HepG2 (cell line): Measurements from ENCODE around the gene USP9Y.

Source experiments
- CHD2 ChIP-seq: IDR thresholded peaks from 2 replicates; pipeline ENCODE4 v1.6.1; 2011; ENCODE audit warnings: low read depth, low read length, improper control_type of control experiment
- CTCF ChIP-seq: sonication (generic); formaldehyde crosslinking; IDR thresholded peaks from 2 replicates; pipeline ENCODE4 v1.5.0; 2020; ENCODE audit warnings: mild to moderate bottlenecking, missing genetic modification reagents, moderate library complexity
- EP300 ChIP-seq, 3 experiments: sonication (generic) in 1 of 3; formaldehyde crosslinking in 1 of 3; IDR thresholded peaks; 2 replicates each; pipeline versions ENCODE4 v1.5.1 to v1.6.1; 2011 to 2020; ENCODE audit warnings: low read depth in 2 of 3, low read length in 2 of 3, borderline replicate concordance in 1 of 3, improper control_type of control experiment in 1 of 3, mild to moderate bottlenecking in 1 of 3, missing genetic modification reagents in 1 of 3, moderate library complexity in 1 of 3
- SAFB2 ChIP-seq: sonication (generic); formaldehyde crosslinking; IDR thresholded peaks from 2 replicates; pipeline ENCODE4 v1.5.1; 2020; ENCODE audit warnings: missing genetic modification reagents, low read depth, mild to moderate bottlenecking, borderline replicate concordance
- SP1 ChIP-seq, 2 experiments: fragments of 450-650 bp in 1 of 2; sonication (generic) in 1 of 2; formaldehyde crosslinking in 1 of 2; IDR thresholded peaks; 2 replicates each; pipeline versions ENCODE4 v1.4.0 to v1.6.1; 2016 to 2020; ENCODE audit warnings: missing genetic modification reagents in 1 of 2
- TRIM22 ChIP-seq: fragments of 450-650 bp; IDR thresholded peaks from 2 replicates; pipeline ENCODE4 v1.6.1; 2017
- TF ChIP-seq, protein P1 (sequence below): IDR thresholded peaks from 2 replicates; pipeline ENCODE4 v1.6.1; 2012; ENCODE audit warnings: low read depth, low read length, improper control_type of control experiment

GRCh38 chrY:12808046-12808445 lies 107.0 kb downstream of the USP9Y start:
- no peak for TF ChIP-seq CTCF
- TF ChIP-seq SP1 (IDR thresholded peaks at IDR 0.05): no peak
- TF ChIP-seq SP1 (CRISPR knock-in tag; IDR thresholded peaks at IDR 0.05): no peak
- TF ChIP-seq, protein P1, sequence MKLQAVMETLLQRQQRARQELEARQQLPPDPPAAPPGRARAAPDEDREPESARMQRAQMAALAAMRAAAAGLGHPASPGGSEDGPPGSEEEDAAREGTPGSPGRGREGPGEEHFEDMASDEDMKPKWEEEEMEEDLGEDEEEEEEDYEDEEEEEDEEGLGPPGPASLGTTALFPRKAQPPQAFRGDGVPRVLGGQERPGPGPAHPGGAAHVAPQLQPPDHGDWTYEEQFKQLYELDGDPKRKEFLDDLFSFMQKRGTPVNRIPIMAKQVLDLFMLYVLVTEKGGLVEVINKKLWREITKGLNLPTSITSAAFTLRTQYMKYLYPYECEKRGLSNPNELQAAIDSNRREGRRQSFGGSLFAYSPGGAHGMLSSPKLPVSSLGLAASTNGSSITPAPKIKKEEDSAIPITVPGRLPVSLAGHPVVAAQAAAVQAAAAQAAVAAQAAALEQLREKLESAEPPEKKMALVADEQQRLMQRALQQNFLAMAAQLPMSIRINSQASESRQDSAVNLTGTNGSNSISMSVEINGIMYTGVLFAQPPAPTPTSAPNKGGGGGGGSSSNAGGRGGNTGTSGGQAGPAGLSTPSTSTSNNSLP: no peak
- no peak for TF ChIP-seq SAFB2 (CRISPR knock-in tag)
- TF ChIP-seq TRIM22: no peak
- TF ChIP-seq EP300 (IDR thresholded peaks at IDR 0.05; ENCODE audit: low read depth in 2 of 2, low read length in 2 of 2): no peak
- no peak for TF ChIP-seq EP300 (CRISPR knock-in tag; IDR thresholded peaks at IDR 0.05; ENCODE audit: borderline replicate concordance)
- TF ChIP-seq CHD2: no peak
